CD4-positive, CD25-positive, alpha-beta regulatory T cell (primary cell): ENCODE data around the gene INSYN2B. TPM values are rescaled to one million over a fixed set of nuclear protein-coding genes. Genes with fewer than 3 reads are reported as not detected.

Source experiments
- ATAC-seq, 2 donors: fragments of 150-1000 bp; cut with Tn5 transposase; one replicate each; pipeline ENCODE4 v1.10.0; 2021; ENCODE audit warnings: low read depth in 2 of 2, moderate number of reproducible peaks in 2 of 2, moderate library complexity in 1 of 2
- DNase-seq, 3 donors: peaks; one replicate each; pipeline versions ENCODE4 v3.0.0 to v3.0.0-alpha.2; 2012 to 2022; ENCODE audit warnings: mixed read lengths in 1 of 3
- H3K27ac ChIP-seq: one replicate; pipeline ENCODE4 v1.7.0; 2013; ENCODE audit warnings: mild to moderate bottlenecking, low read length; ENCODE audit not compliant: insufficient read depth, poor library complexity, severe bottlenecking
- H3K27me3 ChIP-seq: one replicate; pipeline ENCODE4 v1.7.0; 2013; ENCODE audit warnings: low read length; ENCODE audit not compliant: control insufficient read depth, insufficient read depth
- H3K36me3 ChIP-seq: one replicate; pipeline ENCODE4 v1.7.0; 2013; ENCODE audit warnings: mild to moderate bottlenecking, low read length, moderate library complexity; ENCODE audit not compliant: control insufficient read depth, insufficient read depth
- H3K4me1 ChIP-seq: 2 replicates; pipeline ENCODE4 v1.7.0; 2013; ENCODE audit warnings: mild to moderate bottlenecking, low read length; ENCODE audit not compliant: insufficient read depth, control insufficient read depth, poor library complexity, severe bottlenecking
- H3K4me3 ChIP-seq: one replicate; pipeline ENCODE4 v1.7.0; 2013; ENCODE audit warnings: low read depth, mild to moderate bottlenecking, low read length, moderate library complexity
- H3K9me3 ChIP-seq, 2 experiments: 1 replicate in 1 of 2; 2 replicates in 1 of 2; pipeline ENCODE4 v1.7.0; 2013; ENCODE audit warnings: low read length in 2 of 2, mild to moderate bottlenecking in 1 of 2, moderate library complexity in 1 of 2; ENCODE audit not compliant: control insufficient read depth in 2 of 2
- H3K27ac Mint-ChIP-seq, 3 donors: one replicate each; pipeline ENCODE4 v1.8.0; 2020 to 2022; ENCODE audit warnings: mild to moderate bottlenecking in 3 of 3, mixed read lengths in 3 of 3, moderate library complexity in 2 of 3
- H3K27me3 Mint-ChIP-seq: one replicate; pipeline ENCODE4 v1.8.0; 2022; ENCODE audit warnings: mild to moderate bottlenecking, mixed read lengths
- H3K36me3 Mint-ChIP-seq: one replicate; pipeline ENCODE4 v1.8.0; 2020; ENCODE audit warnings: mixed read lengths
- H3K4me1 Mint-ChIP-seq, 4 donors: one replicate each; pipeline ENCODE4 v1.8.0; 2020 to 2022; ENCODE audit warnings: mixed read lengths in 4 of 4, mild to moderate bottlenecking in 1 of 4
- H3K4me3 Mint-ChIP-seq, 4 donors: one replicate each; pipeline ENCODE4 v1.8.0; 2020 to 2022; ENCODE audit warnings: mild to moderate bottlenecking in 4 of 4, mixed read lengths in 4 of 4, moderate library complexity in 3 of 4
- H3K9me3 Mint-ChIP-seq, 7 donors: one replicate each; pipeline ENCODE4 v1.8.0; 2020 to 2022; ENCODE audit warnings: mixed read lengths in 7 of 7, mild to moderate bottlenecking in 3 of 7, moderate library complexity in 2 of 7
- polyA plus RNA-seq, 4 donors: library from polyadenylated mRNA; unstranded; fragments of 300-500 nt; fragmentation: Illumina TruSeq; gene quantifications; one replicate each; pipeline ENCODE4 v1.2.3, GENCODE V29; 2021
- total RNA-seq: library from RNA; stranded (reverse); gene quantifications from one replicate; pipeline ENCODE4 v1.2.3, GENCODE V29; 2022

The INSYN2B gene
- total and polyA plus RNA-seq, 5 donors from 2014 or later: 0.07 to 0.25 (median 0.15) TPM; not detected in 2

DNA sequence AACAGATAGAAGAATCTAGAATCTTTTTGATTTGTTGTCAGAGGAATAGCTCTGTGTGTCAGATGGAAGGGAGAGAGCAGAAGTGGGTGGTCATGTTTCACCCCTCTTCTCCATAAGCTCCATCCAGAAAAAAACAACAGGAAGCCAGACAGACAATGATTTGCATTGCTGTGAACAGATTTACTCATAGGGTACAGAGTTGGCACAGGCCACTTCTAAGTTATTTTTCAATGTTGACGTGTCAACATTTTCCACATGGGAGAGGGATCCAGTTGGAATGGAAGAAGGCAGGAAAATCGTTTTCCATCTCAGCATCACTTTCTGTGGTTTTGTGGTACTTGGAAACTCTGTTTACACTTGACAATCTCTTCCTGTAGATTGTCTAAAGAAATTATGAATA lies 86.7 kb downstream of the INSYN2B start:
- no peak for DNase-seq
- Histone ChIP-seq H3K4me3 (no peak overlapping the region), H3K27ac (no peak overlapping the region), H3K36me3 (peaks cover 20% of the 10 kb centered on the region), H3K27me3 (no peaks in the 10 kb centered on the region), H3K4me1 (no peaks in the 10 kb centered on the region), H3K9me3 (no peaks in the 10 kb centered on the region)
- Mint-ChIP-seq H3K27ac (no peak overlapping the region), H3K27me3 (no peaks in the 10 kb centered on the region), H3K36me3 (peaks cover 52% of the 10 kb centered on the region), H3K9me3 (no peaks in the 10 kb centered on the region), H3K4me3 (no peak overlapping the region), H3K4me1 (peaks cover 5 to 22% (median 17%) of the 10 kb centered on the region in 4 donors)
- no peak for ATAC-seq

DNA sequence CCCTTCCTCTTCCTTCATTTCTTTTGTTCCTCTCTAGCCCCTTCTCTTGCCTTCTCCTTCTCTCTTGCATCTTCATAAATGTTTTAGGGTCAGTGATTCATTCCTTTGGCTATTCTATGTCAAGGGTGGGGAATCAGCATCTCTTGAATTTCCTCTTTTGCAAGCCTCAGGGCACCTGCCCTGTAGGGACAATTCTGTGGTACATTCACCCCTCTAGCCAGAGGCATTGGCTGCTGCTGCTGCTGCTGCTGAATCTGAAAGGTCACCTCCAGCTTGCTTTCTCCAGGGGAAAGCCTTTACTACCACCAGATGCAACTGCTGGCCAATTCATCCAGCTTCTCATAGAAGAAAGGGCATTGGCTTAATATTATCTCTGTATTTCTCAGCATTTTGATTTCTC lies 87.3 kb downstream of the INSYN2B start:
- no peaks in the 10 kb centered on the region for H3K9me3 ChIP-seq

GRCh38 chr5:169889572-169889971 lies 90.7 kb downstream of the INSYN2B start:
- ATAC-seq: no peak
- Mint-ChIP-seq H3K4me3 (no peak overlapping the region), H3K27ac (no peak overlapping the region), H3K27me3 (no peaks in the 10 kb centered on the region), H3K36me3 (peaks cover 48% of the 10 kb centered on the region), H3K4me1 (peaks cover 15 to 32% (median 26%) of the 10 kb centered on the region in 4 donors), H3K9me3 (no peaks in the 10 kb centered on the region)
- no peaks in the 10 kb centered on the region for H3K4me1 ChIP-seq
- no peaks in the 10 kb centered on the region for H3K27me3 ChIP-seq
- no peaks in the 10 kb centered on the region for H3K9me3 ChIP-seq
- DNase-seq: no peak
- H3K36me3 ChIP-seq: peaks cover 12% of the 10 kb centered on the region
- H3K4me3 ChIP-seq: no peak overlapping the region
- no peak overlapping the region for H3K27ac ChIP-seq

More for the DNA sequence above, 87.3 kb downstream of the INSYN2B start:
- peak overlapping the region in 1 of 3 donors; percentile 21 for H3K27ac Mint-ChIP-seq
- Histone ChIP-seq H3K36me3 (peaks cover 20% of the 10 kb centered on the region), H3K27ac (no peak overlapping the region), H3K4me1 (no peaks in the 10 kb centered on the region), H3K4me3 (no peak overlapping the region), H3K27me3 (no peaks in the 10 kb centered on the region)
- H3K4me1 Mint-ChIP-seq: peaks cover 5 to 19% (median 13%) of the 10 kb centered on the region in 4 donors
- ATAC-seq (no peak), DNase-seq (no peak)
- no peak overlapping the region for H3K4me3 Mint-ChIP-seq
- no peaks in the 10 kb centered on the region for H3K27me3 Mint-ChIP-seq
- no peaks in the 10 kb centered on the region for H3K9me3 Mint-ChIP-seq
- peaks cover 47% of the 10 kb centered on the region for H3K36me3 Mint-ChIP-seq

DNA sequence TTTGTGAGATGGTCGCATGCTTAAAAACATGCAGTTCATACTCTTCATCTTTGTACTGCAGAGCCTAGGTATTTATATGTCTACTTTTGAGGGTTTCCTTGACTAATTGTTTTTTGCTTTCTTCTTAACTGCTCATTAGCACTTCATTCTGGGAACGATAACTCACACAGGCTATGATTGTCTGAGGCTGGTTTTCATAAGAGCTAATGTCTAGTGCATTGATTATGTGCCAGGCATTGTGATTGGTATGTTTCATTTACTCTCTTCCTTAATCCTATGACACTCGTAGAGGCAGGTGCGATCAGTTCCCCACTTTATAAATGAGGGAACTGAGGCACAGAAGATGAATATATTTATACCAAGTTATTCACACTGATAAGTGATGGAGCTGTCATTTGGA lies 93.6 kb downstream of the INSYN2B start:
- H3K27ac Mint-ChIP-seq: no peak overlapping the region
- peaks cover 14% of the 10 kb centered on the region for H3K36me3 ChIP-seq
- no peaks in the 10 kb centered on the region for H3K4me1 ChIP-seq
- ATAC-seq (no peak), DNase-seq (no peak)
- no peak overlapping the region for H3K27ac ChIP-seq
- peaks cover 15 to 43% (median 27%) of the 10 kb centered on the region in 4 donors for H3K4me1 Mint-ChIP-seq
- no peaks in the 10 kb centered on the region for H3K27me3 Mint-ChIP-seq
- no peak overlapping the region for H3K4me3 ChIP-seq
- no peak overlapping the region for H3K4me3 Mint-ChIP-seq
- peaks cover 45% of the 10 kb centered on the region for H3K36me3 Mint-ChIP-seq
- H3K27me3 ChIP-seq: no peaks in the 10 kb centered on the region
- no peaks in the 10 kb centered on the region for H3K9me3 ChIP-seq
- H3K9me3 Mint-ChIP-seq: no peaks in the 10 kb centered on the region

DNA sequence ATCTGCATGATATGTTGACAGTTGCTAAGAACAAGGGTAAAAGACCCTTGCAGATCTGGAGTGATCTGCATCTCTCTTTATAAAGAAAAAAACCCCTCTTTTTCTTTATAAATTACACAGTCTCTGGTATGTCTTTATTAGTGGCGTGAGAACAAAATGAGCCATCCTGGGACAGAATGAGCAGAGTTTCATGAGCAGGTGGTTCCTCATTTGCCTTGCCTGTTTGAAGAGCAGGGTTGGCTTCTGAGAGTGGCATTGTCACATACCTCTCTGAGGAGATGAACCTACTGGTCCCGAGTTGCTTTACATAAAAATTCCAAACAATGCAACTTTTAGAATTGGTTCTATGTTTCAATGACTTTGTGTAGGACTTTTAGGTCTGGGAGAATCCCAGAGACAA lies 94.3 kb downstream of the INSYN2B start:
- Mint-ChIP-seq H3K4me3 (no peak overlapping the region), H3K4me1 (peaks cover 15 to 41% (median 29%) of the 10 kb centered on the region in 4 donors), H3K36me3 (peaks cover 43% of the 10 kb centered on the region), H3K9me3 (no peaks in the 10 kb centered on the region), H3K27ac (peak overlapping the region in 2 of 3 donors; percentile 5 to 27), H3K27me3 (no peaks in the 10 kb centered on the region)
- Histone ChIP-seq H3K27ac (no peak overlapping the region), H3K4me1 (no peaks in the 10 kb centered on the region), H3K9me3 (no peaks in the 10 kb centered on the region), H3K4me3 (no peak overlapping the region), H3K36me3 (peaks cover 14% of the 10 kb centered on the region), H3K27me3 (no peaks in the 10 kb centered on the region)
- DNase-seq: no peak
- no peak for ATAC-seq

GRCh38 chr5:169881702-169882303 lies 98.5 kb downstream of the INSYN2B start:
- H3K27ac ChIP-seq: no peak overlapping the region
- H3K4me1 ChIP-seq: no peaks in the 10 kb centered on the region
- H3K27ac Mint-ChIP-seq: no peak overlapping the region
- no peaks in the 10 kb centered on the region for H3K27me3 Mint-ChIP-seq
- H3K9me3 Mint-ChIP-seq: no peaks in the 10 kb centered on the region
- peaks cover 57% of the 10 kb centered on the region for H3K36me3 Mint-ChIP-seq
- H3K9me3 ChIP-seq: no peaks in the 10 kb centered on the region
- ATAC-seq (no peak), DNase-seq (no peak)
- H3K4me1 Mint-ChIP-seq: peaks cover 32 to 45% (median 38%) of the 10 kb centered on the region in 4 donors
- no peak overlapping the region for H3K4me3 Mint-ChIP-seq
- peaks cover 18% of the 10 kb centered on the region for H3K36me3 ChIP-seq
- no peak overlapping the region for H3K4me3 ChIP-seq
- no peaks in the 10 kb centered on the region for H3K27me3 ChIP-seq

DNA sequence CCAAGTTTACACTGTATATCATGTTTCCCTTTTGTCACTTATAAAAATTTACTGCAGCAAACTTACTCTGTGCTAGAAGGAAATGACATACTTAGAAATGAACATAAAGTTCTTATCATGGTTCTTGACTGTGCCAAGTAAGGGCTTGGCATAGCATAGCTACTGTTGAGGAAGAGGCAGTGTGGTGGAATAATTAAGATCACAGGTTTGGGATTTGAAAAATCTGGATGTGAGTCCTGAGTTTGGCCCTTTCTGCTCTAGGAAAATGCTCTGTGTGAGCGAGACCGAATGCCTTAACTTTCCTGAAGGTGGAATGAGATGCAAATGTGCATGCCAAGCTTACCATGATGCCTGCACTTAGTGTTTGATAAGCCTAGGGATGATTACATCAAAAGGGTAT lies 99.5 kb downstream of the INSYN2B start:
- Histone ChIP-seq H3K27me3 (no peaks in the 10 kb centered on the region), H3K27ac (no peak overlapping the region), H3K4me1 (no peaks in the 10 kb centered on the region), H3K36me3 (peaks cover 23% of the 10 kb centered on the region), H3K4me3 (no peak overlapping the region), H3K9me3 (no peaks in the 10 kb centered on the region)
- DNase-seq (no peak), ATAC-seq (no peak)
- Mint-ChIP-seq H3K27me3 (no peaks in the 10 kb centered on the region), H3K27ac (no peak overlapping the region), H3K36me3 (peaks cover 52% of the 10 kb centered on the region), H3K9me3 (no peaks in the 10 kb centered on the region), H3K4me1 (peaks cover 31 to 40% (median 32%) of the 10 kb centered on the region in 4 donors), H3K4me3 (no peak overlapping the region)

- no peak overlapping the region for H3K4me3 ChIP-seq
- no peak for ATAC-seq
- H3K36me3 ChIP-seq: peaks cover 23% of the 10 kb centered on the region
- no peak overlapping the region for H3K27ac ChIP-seq
- no peak for DNase-seq
- Mint-ChIP-seq H3K36me3 (peaks cover 50% of the 10 kb centered on the region), H3K27ac (no peak overlapping the region), H3K4me1 (peaks cover 31 to 34% (median 32%) of the 10 kb centered on the region in 4 donors), H3K9me3 (no peaks in the 10 kb centered on the region), H3K4me3 (no peak overlapping the region), H3K27me3 (no peaks in the 10 kb centered on the region)
- no peaks in the 10 kb centered on the region for H3K27me3 ChIP-seq
- no peaks in the 10 kb centered on the region for H3K4me1 ChIP-seq
- no peaks in the 10 kb centered on the region for H3K9me3 ChIP-seq
Measured at GRCh38 chr5:169880012-169880663, 100.2 kb downstream of the INSYN2B start.
